Measurements from ENCODE around the gene PROCR.
"Not testable (repeated sequence)": the region's sequence is repeated elsewhere in the genome, so short reads cannot be mapped to it uniquely, and the experiment has no call there.

Gene PROCR

DNA sequence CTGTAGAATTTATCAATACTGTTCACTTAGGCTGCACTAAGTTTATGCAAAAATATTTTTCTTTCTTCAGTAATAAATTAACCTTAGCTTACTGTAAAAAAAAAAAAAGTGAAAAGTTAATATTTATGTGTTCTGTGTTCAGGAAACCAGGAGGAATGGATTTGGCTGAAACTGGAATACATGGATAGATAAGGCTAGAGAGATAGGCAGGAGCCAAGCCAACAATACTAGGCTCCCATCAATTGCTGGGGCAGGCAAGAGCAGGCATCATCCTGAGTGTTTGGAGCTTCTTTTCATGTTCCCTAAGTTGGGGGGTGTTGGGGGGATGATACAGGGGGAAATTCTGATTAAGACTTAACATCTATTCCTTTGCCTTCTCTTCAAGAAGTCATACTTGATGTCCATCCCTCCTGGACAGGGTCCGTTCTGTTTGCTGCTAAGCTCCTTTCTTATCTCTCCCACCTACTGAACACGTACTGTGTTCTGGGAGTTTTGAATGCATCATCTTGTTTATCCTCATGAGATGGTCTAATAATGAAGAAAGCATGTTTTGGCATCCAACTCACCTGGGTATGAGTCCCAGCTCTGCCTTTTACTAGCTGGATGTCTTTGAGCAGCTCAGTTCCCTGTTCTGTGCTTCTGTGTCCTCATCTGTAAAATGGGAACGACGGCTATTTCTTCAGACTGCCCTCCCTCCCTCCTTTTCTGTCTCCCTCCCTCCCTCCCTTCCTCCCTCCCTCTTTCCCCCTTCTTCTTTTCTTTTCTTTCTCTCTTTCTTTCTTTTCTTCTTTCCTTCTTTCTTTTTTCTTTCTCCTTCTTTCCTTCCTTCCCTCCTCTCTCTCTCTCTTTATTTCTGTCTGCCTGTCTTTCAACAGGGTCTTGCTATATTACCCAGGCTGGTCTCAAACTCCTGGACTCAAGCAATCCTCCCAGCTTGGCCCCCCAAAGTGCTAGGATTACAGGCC, 6.4 kb upstream of the PROCR start:
- DNase-seq (ENCODE audit: low spot score): no peak

DNA sequence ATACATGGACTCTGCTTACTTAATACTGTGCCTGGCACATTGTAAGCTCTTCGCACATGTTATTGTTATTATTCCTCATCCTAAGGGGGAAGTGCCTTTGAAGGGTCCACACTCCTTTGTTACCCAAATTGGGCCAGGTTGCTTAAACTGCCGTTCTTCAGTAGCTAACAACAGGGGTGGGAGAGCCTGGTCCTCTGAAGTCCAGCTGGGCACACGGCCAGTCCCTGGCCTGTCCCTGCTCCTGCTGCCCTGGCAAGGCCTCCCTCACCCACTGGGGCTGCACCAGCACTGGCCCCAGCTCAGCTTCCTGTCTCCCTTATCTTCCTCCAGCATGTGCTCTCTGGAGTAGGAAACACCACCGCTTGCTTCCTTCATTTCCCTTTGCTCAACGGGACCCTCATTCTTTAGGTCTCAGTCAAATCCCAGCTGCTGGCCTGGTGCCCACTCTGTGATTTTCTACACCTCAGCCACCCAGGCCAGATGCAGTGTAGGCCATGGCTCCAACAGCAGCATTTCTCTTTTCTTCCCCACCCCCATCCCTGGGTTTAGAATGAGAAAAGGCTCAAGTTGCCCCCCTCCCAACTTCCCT, 5.5 kb upstream of the PROCR start:
- no peak for DNase-seq (ENCODE audit: low spot score)

DNA sequence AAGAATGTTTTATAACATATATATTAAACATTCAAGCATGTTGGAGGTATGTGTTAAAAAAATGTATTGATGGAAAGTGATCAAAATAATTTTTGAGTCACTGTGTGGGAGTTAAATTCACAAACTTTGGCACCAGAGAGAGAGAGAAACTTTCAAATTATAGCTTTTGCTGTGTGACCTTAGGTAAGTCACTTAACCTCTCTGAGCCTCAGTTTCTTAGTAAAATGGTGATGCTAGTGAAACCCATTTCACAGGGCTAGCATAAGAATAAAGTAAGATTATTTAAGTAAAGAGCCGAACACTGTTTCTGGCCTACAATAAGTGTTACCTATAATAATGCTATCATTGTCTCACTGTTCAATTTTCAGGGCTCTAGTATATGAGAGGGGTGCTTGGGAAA, 4.1 kb upstream of the PROCR start:
- no peak for DNase-seq (ENCODE audit: low spot score)

DNA sequence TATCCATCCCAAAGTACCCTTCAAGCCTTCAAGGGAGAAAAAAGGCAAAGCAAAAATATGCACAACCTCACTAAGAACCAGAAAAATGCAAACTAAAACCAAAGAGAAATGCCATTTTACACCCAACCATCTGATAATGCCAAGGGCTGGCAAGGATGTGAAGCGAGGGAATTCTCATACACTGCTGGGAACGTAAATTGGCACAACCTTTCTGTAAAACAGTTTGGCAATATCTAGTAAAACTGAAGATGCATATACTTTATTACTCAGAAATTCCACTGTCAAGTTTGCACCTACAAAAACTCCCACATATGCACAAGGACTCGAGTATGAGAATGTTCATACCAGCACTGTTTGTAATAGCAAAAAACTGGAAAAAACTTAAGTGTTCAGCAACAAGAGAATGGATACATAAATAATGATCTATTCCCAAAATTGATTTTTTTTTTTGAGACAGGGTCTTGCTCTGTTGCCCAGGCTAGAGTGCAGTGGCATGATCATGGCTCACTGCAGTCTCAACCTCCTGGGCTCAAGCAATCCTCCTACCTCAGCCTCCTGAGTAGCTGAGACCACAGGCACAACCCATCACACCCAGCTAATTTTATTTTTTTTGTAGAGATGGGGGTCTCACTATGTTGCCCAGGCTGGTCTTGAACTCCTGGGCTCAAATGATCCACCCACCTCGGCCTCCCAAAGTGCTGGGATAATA, 3.0 kb upstream of the PROCR start:
- not testable (repeated sequence) for DNase-seq (ENCODE audit: low spot score)

DNA sequence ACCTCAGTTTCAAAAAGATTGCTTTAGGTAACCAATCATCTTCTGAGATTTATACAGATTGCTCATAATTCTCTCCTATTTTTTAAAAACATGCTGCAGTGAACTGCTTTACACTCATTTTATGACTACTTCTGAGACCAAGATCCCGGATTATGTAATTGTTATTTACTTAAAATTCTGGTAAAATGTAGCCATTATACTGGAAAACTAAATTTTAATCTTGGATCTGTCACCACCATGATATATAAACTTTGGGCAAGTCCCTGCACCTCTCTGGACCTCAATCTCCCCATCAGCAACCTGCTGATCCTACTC, 477 bp upstream of the PROCR start:
- no peak for DNase-seq (ENCODE audit: low spot score)

DNA sequence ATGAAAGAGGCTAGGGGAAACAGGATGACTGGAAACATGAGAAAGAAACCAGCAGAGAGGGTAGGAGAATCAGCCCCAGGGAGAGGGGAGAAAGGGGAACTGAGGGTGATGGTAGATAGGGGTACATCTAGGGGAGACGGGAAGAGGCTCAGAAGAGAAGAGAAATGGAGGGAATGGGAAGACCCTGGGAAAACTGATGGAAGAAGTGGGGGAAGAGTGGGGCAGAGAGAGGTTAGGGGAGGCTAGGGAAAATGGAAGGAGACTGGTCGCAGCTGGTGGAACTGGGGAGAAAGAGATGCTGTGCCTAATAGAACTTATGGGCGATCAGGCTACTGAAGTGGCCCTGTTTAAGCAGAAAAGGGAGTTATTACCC, 548 bp downstream of the PROCR start:
- DNase-seq (ENCODE audit: low spot score): no peak

DNA sequence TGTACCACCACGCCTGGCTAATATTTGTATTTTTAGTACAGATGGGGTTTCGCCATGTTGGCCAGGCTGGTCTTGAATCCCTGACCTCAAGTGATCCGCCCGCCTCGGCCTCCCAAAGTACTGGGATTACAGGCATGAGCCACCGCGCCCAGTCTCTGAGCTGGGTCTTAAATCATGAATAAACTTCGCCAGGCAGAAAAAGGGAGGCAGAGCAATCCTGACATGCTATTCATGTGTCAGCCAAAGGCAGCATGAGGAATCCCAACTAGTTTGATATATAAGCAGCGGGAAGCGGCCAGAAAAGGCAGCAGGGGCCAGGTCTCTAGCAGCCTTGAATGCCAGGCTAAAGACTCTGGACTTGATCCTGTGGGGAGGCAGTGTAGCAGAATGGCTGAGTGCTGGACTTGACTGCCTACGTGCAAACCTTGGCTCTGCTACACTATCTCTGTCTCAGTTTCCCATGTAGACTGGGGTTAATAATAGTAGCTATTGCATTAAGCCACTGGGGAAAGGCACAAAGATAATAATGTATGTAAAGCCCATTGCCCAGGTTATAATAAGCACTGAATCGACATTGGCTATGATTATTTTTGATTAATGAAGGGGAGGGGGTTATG, 1.8 kb downstream of the PROCR start:
- no peak for DNase-seq (ENCODE audit: low spot score)

DNA sequence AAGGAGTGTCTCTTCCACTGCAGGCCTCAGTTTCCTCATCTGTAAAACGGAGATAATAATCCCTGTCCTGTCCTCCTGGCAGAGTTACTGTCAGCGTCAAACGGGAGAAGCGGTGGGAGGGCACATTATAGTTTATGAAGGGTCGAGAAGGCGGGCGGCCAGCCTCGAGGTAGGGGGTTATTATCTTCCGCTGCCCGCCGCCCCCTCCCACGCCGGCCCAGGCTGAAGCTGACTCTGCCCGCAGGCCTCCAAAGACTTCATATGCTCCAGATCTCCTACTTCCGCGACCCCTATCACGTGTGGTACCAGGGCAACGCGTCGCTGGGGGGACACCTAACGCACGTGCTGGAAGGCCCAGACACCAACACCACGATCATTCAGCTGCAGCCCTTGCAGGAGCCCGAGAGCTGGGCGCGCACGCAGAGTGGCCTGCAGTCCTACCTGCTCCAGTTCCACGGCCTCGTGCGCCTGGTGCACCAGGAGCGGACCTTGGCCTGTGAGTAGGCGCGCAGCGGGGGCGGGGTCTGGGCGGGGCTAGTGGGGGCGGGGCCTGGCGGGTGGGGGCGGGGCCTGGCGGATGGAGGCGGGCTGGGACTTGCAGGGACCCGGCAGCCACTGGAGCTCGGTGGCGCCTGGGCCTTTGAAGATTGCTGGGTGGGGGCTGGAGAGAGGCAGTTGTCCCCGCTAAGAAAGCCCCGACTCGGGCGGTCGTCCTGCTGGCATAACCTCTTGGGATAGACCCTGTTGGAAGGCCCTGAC, 2.8 kb downstream of the PROCR start:
- no peak for DNase-seq (ENCODE audit: low spot score)

DNA sequence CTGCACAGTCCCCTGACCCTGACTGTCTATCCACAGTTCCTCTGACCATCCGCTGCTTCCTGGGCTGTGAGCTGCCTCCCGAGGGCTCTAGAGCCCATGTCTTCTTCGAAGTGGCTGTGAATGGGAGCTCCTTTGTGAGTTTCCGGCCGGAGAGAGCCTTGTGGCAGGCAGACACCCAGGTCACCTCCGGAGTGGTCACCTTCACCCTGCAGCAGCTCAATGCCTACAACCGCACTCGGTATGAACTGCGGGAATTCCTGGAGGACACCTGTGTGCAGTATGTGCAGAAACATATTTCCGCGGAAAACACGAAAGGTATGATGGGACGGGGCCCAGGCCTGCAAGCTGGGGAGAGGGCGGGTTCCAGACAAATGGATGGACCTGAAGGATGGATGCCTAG, 4.3 kb downstream of the PROCR start:
- DNase-seq (ENCODE audit: low spot score): no peak

DNA sequence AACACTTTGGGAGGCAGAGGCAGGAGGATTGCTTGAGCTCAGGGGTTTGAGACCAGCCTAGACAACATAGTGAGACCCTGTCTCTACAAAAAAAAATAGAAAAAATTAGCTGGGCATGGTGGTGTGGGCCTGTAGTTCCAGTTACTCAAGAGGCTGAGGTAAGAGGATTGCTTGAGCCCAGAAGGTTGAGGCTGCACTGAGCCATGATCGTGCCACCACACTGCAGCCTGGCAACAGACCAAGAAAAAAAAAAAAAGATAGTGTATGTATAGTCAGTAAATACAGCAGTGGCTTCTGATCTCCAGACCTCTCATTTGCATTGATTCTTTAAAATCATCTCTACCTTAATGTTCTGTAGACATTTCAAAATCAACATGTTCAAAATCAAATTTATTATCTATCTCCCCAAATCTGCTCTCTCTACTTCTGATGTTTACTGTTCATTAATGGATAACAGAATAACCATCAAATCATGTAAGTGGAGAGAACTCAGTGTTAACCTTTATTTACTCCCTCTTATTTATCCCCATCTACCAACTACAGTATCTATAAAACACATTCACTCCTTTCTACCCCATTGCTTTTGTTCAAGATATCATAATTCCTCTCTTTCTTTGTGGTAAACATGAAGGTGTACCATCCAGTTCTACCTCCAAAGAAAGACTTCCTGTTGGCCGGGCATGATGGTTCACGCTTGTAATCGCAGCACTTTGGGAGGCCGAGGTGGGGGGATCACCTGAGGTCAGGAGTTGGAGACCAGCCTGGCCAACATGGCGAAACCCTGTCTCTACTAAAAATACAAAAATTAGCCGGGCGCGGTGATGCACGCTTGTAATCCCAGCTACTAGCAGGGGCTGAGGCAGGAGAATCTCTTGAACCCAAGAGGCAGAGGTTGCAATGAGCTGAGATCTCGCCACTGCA, 7.7 kb downstream of the PROCR start:
- DNase-seq (ENCODE audit: low spot score): no peak

DNA sequence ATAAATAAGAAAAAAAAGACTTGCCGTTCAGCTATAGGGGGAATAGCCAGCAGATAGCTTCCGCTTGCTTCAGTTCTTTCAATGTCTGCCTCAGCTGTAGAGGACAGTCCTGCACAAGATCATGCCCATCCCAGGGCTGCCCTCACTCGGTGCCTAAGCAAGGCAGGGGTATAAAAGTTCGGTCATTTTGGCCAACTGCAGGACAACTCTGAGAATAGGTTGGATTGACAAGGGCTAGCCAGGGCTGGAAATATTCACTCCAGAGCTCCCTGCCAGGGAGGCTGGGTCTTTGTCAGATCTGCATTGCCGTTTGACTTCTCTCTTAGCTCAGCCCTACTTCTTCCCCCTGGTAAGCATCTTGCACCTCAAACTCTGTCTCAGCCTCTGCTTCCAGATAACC, 8.4 kb downstream of the PROCR start:
- DNase-seq (ENCODE audit: low spot score): no peak

DNA sequence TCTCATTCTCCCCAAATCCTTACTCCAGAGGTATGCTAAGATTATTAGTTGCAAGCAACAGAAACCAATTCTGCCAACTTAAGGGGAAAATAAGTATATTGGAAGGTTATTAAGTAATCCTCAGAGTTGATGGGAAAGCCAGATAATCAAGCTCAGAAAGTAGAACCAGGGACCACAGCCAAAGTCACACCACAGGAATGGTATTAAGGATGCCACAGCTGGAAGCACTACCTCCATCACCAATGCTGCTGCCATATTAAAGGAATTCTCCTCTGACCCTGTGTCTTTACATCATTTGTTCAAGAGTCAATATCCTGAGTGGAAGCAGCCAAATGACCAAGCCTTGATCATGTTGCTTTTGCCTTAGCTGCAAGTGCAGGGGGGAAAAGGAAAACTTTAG, 9.9 kb downstream of the PROCR start:
- no peak for DNase-seq (ENCODE audit: low spot score)

DNA sequence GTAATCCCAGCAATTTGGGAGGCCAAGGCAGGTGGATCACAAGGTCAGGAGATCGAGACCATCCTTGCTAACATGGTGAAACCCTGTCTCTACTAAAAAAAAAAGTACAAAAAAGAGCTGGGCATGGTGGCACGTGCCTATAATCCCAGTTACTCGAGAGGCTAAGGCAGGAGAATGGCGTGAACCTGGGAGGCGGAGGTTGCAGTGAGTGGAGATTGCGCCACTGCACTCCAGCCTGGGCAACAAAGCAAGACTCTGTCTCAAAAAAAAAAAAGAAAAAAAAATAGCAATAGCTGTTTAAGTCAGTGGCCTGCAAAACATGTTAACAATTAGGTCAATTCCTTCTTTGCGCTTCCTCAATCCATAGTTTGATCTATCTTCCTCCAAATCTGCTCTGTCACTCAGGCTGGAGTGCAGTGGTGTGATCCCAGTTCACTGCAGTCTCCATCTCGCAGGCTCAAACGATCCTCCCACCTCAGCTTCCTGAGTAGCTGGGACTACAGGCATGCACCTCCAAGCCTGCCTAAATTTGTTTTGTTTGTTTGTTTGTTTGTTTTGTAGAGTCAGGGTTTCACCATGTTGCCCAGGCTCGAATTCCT, 14.9 kb downstream of the PROCR start:
- DNase-seq (ENCODE audit: low spot score): not testable (repeated sequence)

DNA sequence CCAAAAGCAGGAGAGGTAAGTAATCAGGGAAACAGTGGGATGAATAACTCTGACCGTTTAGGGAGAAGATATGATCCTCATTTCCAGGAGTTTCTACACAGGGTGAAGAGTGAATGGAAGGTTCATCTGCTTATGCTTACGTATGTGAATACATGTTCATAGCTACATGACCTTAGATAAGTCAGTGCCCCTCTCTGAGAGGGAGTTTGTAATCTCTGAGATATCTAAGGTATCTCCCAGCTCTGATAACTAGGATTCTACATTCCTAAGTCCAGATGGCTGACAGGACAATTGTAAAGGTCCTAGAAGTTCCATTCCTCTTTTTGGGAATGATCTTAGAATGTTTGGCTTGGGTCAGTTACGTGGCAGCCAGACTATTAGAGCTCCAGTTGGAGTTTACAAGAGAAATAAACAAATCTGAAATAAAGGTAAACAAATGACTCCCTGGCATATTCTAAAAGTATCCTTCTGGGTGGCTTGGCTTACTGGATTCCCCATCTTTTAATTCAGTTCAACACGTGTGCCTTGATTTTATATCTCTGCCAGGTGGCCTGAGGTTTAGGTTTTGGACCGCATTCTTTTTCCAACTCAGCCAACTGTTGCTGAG, 15.8 kb downstream of the PROCR start:
- no peak for DNase-seq (ENCODE audit: low spot score)

DNA sequence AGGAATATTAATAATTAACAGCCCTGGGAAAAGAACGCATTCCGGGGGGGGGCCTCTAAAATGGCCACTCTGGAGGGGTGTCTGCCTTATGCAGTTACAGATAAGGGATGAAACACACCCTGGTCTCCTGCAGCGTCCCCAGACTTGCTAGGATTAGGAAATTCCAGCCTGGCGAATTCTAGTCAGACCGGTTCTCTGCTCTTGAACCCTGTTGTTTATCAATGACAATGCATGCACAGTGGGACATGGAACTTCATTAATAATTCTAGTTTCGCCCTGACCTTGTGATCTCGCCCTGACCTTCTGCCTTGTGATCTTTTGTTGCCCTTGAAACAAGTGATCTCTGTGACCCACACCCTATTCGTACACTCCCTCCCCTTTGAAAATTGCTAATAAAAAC, 17.4 kb downstream of the PROCR start:
- not testable (repeated sequence) for DNase-seq (ENCODE audit: low spot score)

DNA sequence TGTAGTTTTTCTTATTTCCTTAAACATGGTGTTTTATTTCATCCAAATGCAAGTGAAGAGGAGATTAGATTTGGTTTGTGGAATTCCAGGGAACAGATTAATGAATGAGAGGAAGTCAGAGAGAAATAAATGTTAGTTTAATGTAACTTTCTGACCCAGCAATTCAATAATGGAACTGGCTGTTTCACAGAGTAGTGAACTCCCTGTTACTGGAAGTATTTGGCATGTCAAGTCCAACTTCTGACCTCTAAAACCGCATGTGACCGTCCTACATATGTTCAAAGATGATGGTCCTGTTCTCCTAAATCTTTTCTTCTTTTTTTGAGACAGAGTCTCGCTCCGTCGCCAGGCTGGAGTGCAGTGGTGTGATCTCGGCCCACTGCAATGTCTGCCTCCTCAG, 18.7 kb downstream of the PROCR start:
- DNase-seq (ENCODE audit: low spot score): no peak

DNA sequence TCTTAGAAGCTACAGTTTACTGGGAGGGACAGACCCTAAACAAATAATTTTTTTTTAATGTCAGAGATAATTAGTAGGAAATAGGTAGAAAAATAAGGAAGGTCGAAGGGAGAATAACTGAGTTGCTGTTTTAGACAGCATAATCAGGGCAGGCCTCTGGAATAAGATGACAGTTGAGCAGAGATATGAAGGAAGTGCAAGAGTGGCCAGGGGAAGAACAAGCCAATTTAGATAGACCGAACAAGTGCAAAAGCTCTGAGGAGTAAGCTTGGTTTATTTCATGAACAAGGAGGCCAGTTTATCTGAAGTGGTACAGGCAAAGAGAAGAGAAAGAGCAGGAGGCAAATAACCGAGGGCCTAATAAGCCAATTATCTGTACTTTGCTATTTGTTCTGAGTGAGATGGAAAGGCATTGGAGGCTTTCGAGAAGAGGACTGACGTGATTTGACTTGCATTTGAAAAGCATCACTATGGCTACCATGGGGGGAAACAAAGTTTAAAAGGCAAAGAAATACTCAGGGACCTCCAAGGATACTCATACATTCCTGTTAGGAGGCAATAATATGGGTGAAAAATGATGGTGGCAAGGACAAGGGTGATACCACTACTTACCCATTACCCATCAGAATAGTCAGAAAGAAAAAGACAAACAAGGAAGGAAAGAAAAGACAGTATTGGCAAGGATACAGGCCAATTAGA, 19.7 kb downstream of the PROCR start:
- no peak for DNase-seq (ENCODE audit: low spot score)

DNA sequence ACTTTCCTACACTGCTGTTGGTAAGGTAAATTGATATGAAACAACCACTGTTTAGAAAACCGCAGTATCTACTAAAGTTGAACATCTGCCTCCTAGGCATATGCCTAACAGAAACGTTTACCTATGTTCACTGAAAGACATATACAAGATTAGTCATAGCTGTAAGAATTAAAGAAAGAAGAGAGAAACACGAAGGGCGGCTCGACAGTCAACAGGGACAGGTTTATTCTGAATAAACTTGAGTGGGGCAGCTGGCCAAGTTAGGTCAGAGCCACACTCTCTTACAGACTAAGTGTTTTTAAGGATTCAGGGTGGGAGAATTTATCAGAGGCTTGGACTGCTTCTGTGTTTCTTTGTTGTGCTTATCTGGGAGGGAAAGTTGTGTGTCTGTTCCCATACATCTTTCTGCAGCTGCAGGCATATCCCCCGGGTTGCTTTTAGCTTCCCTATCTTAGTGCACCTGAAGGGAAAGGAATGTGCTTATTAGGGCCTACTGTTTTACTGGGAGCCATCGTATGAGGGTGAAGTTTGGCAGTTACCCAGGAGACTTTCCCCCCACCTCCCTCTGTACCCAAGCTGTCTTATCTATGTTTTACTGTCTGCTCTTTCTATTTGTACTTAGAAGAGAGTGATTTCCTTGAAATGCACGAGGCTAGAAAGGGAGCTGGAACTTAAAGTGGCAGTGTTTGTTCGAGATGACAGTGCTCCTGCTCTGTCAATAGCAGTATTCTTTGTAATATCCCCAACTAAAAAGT, 20.4 kb downstream of the PROCR start:
- no peak for DNase-seq (ENCODE audit: low spot score)
